Measurements from ENCODE around the gene LSP1. TPM values are rescaled to one million over a fixed set of nuclear protein-coding genes. Genes with fewer than 3 reads are reported as not detected.
"Not testable (repeated sequence)": the region's sequence is repeated elsewhere in the genome, so short reads cannot be mapped to it uniquely, and the experiment has no call there.

The LSP1 gene, protein sequence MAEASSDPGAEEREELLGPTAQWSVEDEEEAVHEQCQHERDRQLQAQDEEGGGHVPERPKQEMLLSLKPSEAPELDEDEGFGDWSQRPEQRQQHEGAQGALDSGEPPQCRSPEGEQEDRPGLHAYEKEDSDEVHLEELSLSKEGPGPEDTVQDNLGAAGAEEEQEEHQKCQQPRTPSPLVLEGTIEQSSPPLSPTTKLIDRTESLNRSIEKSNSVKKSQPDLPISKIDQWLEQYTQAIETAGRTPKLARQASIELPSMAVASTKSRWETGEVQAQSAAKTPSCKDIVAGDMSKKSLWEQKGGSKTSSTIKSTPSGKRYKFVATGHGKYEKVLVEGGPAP
- 56.3 and 63.6 TPM in 2 replicates for total RNA-seq (2012; rRNA removed)

GRCh38 chr11:1852877-1853276 lies at the start of gene LSP1:
Gene LSP1 (plus strand): TSS chr11:1853084. CDS start chr11:1853145, 61 bp downstream.
- H3K27me3 ChIP-seq (ENCODE audit: control insufficient read depth, insufficient read depth, low read length), result peaks cover 14% of the 10 kb centered on the region
- H3K4me1 ChIP-seq (ENCODE audit: control insufficient read depth, insufficient read depth, low read length), result peaks cover 6% of the 10 kb centered on the region
- H3K36me3 ChIP-seq (ENCODE audit: insufficient read depth, low read length), result no peaks in the 10 kb centered on the region
- no peak within 1 kb of the TSS for H3K9ac ChIP-seq (ENCODE audit: low read depth, low read length)
- no peak within 1 kb of the TSS for H3K4me3 ChIP-seq (ENCODE audit: low read length)
- no peaks in the 10 kb centered on the region for H3K9me3 ChIP-seq (replicated peaks; ENCODE audit: low read length)
- no peak within 1 kb of the TSS for H3K4me2 ChIP-seq (ENCODE audit: low read length)

- Histone ChIP-seq H3K9ac (ENCODE audit: low read depth, low read length) (no peak overlapping the region), H3K9me3 (replicated peaks; ENCODE audit: low read length) (no peaks in the 10 kb centered on the region), H3K36me3 (ENCODE audit: insufficient read depth, low read length) (no peaks in the 10 kb centered on the region), H3K4me2 (ENCODE audit: low read length) (no peak overlapping the region), H3K27me3 (ENCODE audit: control insufficient read depth, insufficient read depth, low read length) (peaks cover 30% of the 10 kb centered on the region), H3K4me3 (ENCODE audit: low read length) (no peak overlapping the region), H3K4me1 (ENCODE audit: control insufficient read depth, insufficient read depth, low read length) (no peaks in the 10 kb centered on the region)
Observed at GRCh38 chr11:1803246-1803645, 49.6 kb upstream of the LSP1 start.

- peaks cover 30% of the 10 kb centered on the region for H3K27me3 ChIP-seq (ENCODE audit: control insufficient read depth, insufficient read depth, low read length)
- not testable (repeated sequence) for H3K36me3 ChIP-seq (ENCODE audit: insufficient read depth, low read length)
Observed at GRCh38 chr11:1803835-1804519, 48.9 kb upstream of the LSP1 start.

GRCh38 chr11:1805525-1805924 lies 47.4 kb upstream of the LSP1 start:
- Histone ChIP-seq H3K4me1 (ENCODE audit: control insufficient read depth, insufficient read depth, low read length) (no peaks in the 10 kb centered on the region), H3K4me3 (ENCODE audit: low read length) (no peak overlapping the region), H3K9me3 (replicated peaks; ENCODE audit: low read length) (no peaks in the 10 kb centered on the region), H3K36me3 (ENCODE audit: insufficient read depth, low read length) (no peaks in the 10 kb centered on the region), H3K27me3 (ENCODE audit: control insufficient read depth, insufficient read depth, low read length) (peaks cover 31% of the 10 kb centered on the region), H3K9ac (ENCODE audit: low read depth, low read length) (no peak overlapping the region), H3K4me2 (ENCODE audit: low read length) (no peak overlapping the region)

More at GRCh38 chr11:1803835-1804519, 48.9 kb upstream of the LSP1 start:
- not testable (repeated sequence) for H3K4me2 ChIP-seq (ENCODE audit: low read length); H3K9me3 ChIP-seq (replicated peaks; ENCODE audit: low read length); H3K4me1 ChIP-seq (ENCODE audit: control insufficient read depth, insufficient read depth, low read length); H3K9ac ChIP-seq (ENCODE audit: low read depth, low read length); H3K4me3 ChIP-seq (ENCODE audit: low read length)

GRCh38 chr11:1807264-1807995 lies 45.5 kb upstream of the LSP1 start:
- H3K9me3 ChIP-seq (replicated peaks; ENCODE audit: low read length), result peaks cover 4% of the 10 kb centered on the region
- no peak overlapping the region for H3K4me3 ChIP-seq (ENCODE audit: low read length)
- H3K4me1 ChIP-seq (ENCODE audit: control insufficient read depth, insufficient read depth, low read length), result no peaks in the 10 kb centered on the region
- H3K27me3 ChIP-seq (ENCODE audit: control insufficient read depth, insufficient read depth, low read length), result peaks cover 30% of the 10 kb centered on the region
- H3K36me3 ChIP-seq (ENCODE audit: insufficient read depth, low read length), result no peaks in the 10 kb centered on the region
- H3K4me2 ChIP-seq (ENCODE audit: low read length), result no peak overlapping the region
- no peak overlapping the region for H3K9ac ChIP-seq (ENCODE audit: low read depth, low read length)

- Histone ChIP-seq H3K9me3 (replicated peaks; ENCODE audit: low read length) (peaks cover 4% of the 10 kb centered on the region), H3K9ac (ENCODE audit: low read depth, low read length) (no peak overlapping the region), H3K27me3 (ENCODE audit: control insufficient read depth, insufficient read depth, low read length) (peaks cover 37% of the 10 kb centered on the region), H3K4me2 (ENCODE audit: low read length) (no peak overlapping the region), H3K4me3 (ENCODE audit: low read length) (no peak overlapping the region), H3K36me3 (ENCODE audit: insufficient read depth, low read length) (no peaks in the 10 kb centered on the region), H3K4me1 (ENCODE audit: control insufficient read depth, insufficient read depth, low read length) (no peaks in the 10 kb centered on the region)
Observed at GRCh38 chr11:1810761-1811160, 42.1 kb upstream of the LSP1 start.

DNA sequence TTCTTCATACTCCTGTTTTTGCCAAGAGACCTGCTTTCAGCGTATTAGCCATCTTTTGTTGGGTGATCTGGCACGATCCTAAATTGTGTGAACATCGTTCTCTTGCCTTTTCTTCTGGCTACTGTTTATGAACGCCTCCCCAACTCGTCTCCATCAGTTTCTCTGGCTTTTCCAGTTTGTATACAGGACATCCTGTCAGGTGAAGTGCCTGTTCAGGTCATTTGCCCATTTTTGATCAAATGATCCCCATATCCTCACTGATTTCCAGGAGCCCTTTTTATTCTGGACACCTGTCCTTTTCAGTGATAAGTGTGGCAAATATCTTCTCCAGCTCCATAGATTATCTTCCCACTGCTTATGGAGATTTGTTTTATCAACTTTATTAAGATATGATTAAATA lies 40.6 kb upstream of the LSP1 start:
- no peaks in the 10 kb centered on the region for H3K4me1 ChIP-seq (ENCODE audit: control insufficient read depth, insufficient read depth, low read length)

GRCh38 chr11:1812801-1813200 lies 40.1 kb upstream of the LSP1 start:
- Histone ChIP-seq H3K9me3 (replicated peaks; ENCODE audit: low read length) (peaks cover 4% of the 10 kb centered on the region), H3K4me3 (ENCODE audit: low read length) (no peak overlapping the region), H3K4me2 (ENCODE audit: low read length) (no peak overlapping the region), H3K27me3 (ENCODE audit: control insufficient read depth, insufficient read depth, low read length) (peaks cover 40% of the 10 kb centered on the region), H3K9ac (ENCODE audit: low read depth, low read length) (no peak overlapping the region), H3K36me3 (ENCODE audit: insufficient read depth, low read length) (no peaks in the 10 kb centered on the region), H3K4me1 (ENCODE audit: control insufficient read depth, insufficient read depth, low read length) (no peaks in the 10 kb centered on the region)

More for the DNA sequence above, 40.6 kb upstream of the LSP1 start:
- Histone ChIP-seq H3K4me2 (ENCODE audit: low read length) (no peak overlapping the region), H3K27me3 (ENCODE audit: control insufficient read depth, insufficient read depth, low read length) (peaks cover 38% of the 10 kb centered on the region), H3K9me3 (replicated peaks; ENCODE audit: low read length) (peaks cover 4% of the 10 kb centered on the region), H3K4me3 (ENCODE audit: low read length) (no peak overlapping the region), H3K36me3 (ENCODE audit: insufficient read depth, low read length) (no peaks in the 10 kb centered on the region), H3K9ac (ENCODE audit: low read depth, low read length) (no peak overlapping the region)

DNA sequence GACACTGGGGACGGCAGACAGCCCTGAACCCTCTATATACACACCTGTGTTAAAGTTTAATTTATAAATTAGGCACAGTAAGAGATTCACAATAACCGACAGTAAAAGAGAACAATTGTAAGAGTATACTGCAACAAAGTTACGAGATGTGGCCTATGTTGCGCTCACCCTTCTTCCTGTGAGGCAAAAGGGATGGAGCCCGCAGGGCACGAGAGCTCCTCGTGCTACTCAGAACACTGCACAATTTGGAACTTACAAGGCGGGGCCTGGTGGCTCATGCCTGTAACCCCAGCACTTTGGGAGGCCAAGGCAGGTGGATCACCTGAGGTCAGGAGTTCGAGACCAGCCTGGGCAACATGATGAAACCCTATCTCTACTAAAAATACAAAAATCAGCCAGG lies 39.5 kb upstream of the LSP1 start:
- not testable (repeated sequence) for H3K36me3 ChIP-seq (ENCODE audit: insufficient read depth, low read length); H3K9ac ChIP-seq (ENCODE audit: low read depth, low read length); H3K4me1 ChIP-seq (ENCODE audit: control insufficient read depth, insufficient read depth, low read length); H3K9me3 ChIP-seq (replicated peaks; ENCODE audit: low read length); H3K4me2 ChIP-seq (ENCODE audit: low read length); H3K4me3 ChIP-seq (ENCODE audit: low read length)
- H3K27me3 ChIP-seq (ENCODE audit: control insufficient read depth, insufficient read depth, low read length), result peaks cover 39% of the 10 kb centered on the region

- Histone ChIP-seq H3K4me3 (ENCODE audit: low read length) (no peak overlapping the region), H3K4me2 (ENCODE audit: low read length) (no peak overlapping the region), H3K9ac (ENCODE audit: low read depth, low read length) (no peak overlapping the region), H3K4me1 (ENCODE audit: control insufficient read depth, insufficient read depth, low read length) (no peaks in the 10 kb centered on the region), H3K9me3 (replicated peaks; ENCODE audit: low read length) (peaks cover 4% of the 10 kb centered on the region), H3K36me3 (ENCODE audit: insufficient read depth, low read length) (no peaks in the 10 kb centered on the region), H3K27me3 (ENCODE audit: control insufficient read depth, insufficient read depth, low read length) (peaks cover 34% of the 10 kb centered on the region)
Observed at GRCh38 chr11:1814691-1815090, 38.2 kb upstream of the LSP1 start.

- Histone ChIP-seq H3K9ac (ENCODE audit: low read depth, low read length) (no peak overlapping the region), H3K36me3 (ENCODE audit: insufficient read depth, low read length) (no peaks in the 10 kb centered on the region), H3K4me2 (ENCODE audit: low read length) (no peak overlapping the region), H3K4me3 (ENCODE audit: low read length) (no peak overlapping the region), H3K27me3 (ENCODE audit: control insufficient read depth, insufficient read depth, low read length) (peaks cover 34% of the 10 kb centered on the region), H3K9me3 (replicated peaks; ENCODE audit: low read length) (peaks cover 4% of the 10 kb centered on the region), H3K4me1 (ENCODE audit: control insufficient read depth, insufficient read depth, low read length) (no peaks in the 10 kb centered on the region)
Observed at GRCh38 chr11:1815311-1815710, 37.6 kb upstream of the LSP1 start.
